Measurements from ENCODE around the gene TNFSF15. TPM values are rescaled to one million over a fixed set of nuclear protein-coding genes. Genes with fewer than 3 reads are reported as not detected.

Gene TNFSF15
- total RNA-seq, 4 donors from 2014 or later: 0.06 to 0.83 (median 0.25) TPM

GRCh38 chr9:114782586-114782985, 23.3 kb downstream of the TNFSF15 start:
- no peak overlapping the region for H3K27ac ChIP-seq (replicated peaks in 1 of 4)
- no peak overlapping the region for H3K4me3 ChIP-seq
- no peaks in the 10 kb centered on the region for H3K36me3 ChIP-seq
- intact Hi-C loops (cut with DNase I): no loop called here
- H3K9me3 ChIP-seq: no peaks in the 10 kb centered on the region
- peaks cover 0 to 24% (median 18%) of the 10 kb centered on the region in 4 donors for H3K4me1 ChIP-seq
- TF ChIP-seq POLR2AphosphoS5 (IDR thresholded peaks at IDR 0.05) (no peak), CTCF (IDR thresholded peaks at IDR 0.05) (no peak), POLR2A (IDR thresholded peaks at IDR 0.05; ENCODE audit: low read depth) (no peak), EP300 (IDR thresholded peaks at IDR 0.05) (no peak)
- peaks cover 0 to 15% (median 0%) of the 10 kb centered on the region in 4 donors for H3K27me3 ChIP-seq
- peak; percentile 81 for DNase-seq (ENCODE audit: extremely low spot score)

- intact Hi-C loops (cut with DNase I): no loop called here
- TF ChIP-seq EP300 (IDR thresholded peaks at IDR 0.05) (no peak), POLR2AphosphoS5 (IDR thresholded peaks at IDR 0.05) (no peak), CTCF (IDR thresholded peaks at IDR 0.05) (no peak), POLR2A (IDR thresholded peaks at IDR 0.05; ENCODE audit: low read depth) (no peak)
- Histone ChIP-seq H3K9me3 (no peaks in the 10 kb centered on the region), H3K4me3 (no peak overlapping the region), H3K27ac (replicated peaks in 1 of 4) (no peak overlapping the region), H3K4me1 (peaks cover 0 to 2% (median under 1%) of the 10 kb centered on the region in 4 donors), H3K36me3 (no peaks in the 10 kb centered on the region), H3K27me3 (peaks cover 0 to 20% (median 0%) of the 10 kb centered on the region in 4 donors)
- DNase-seq (ENCODE audit: extremely low spot score): peak; percentile 57
- WGBS: 76% methylated on average over 4 of the region's 4 CpGs
These were observed 26.4 kb downstream of the TNFSF15 start for GRCh38 chr9:114779352-114779845.

GRCh38 chr9:114777821-114778609, 27.8 kb downstream of the TNFSF15 start:
- intact Hi-C loops (cut with DNase I): no loop called here
- Histone ChIP-seq H3K36me3 (no peaks in the 10 kb centered on the region), H3K4me1 (no peaks in the 10 kb centered on the region), H3K27ac (replicated peaks in 1 of 4) (no peak overlapping the region), H3K27me3 (peaks cover 0 to 21% (median 0%) of the 10 kb centered on the region in 4 donors), H3K4me3 (no peak overlapping the region), H3K9me3 (no peaks in the 10 kb centered on the region)
- TF ChIP-seq POLR2AphosphoS5 (IDR thresholded peaks at IDR 0.05): no peak
- TF ChIP-seq EP300 (IDR thresholded peaks at IDR 0.05): no peak
- no peak for TF ChIP-seq CTCF (IDR thresholded peaks at IDR 0.05)
- no peak for TF ChIP-seq POLR2A (IDR thresholded peaks at IDR 0.05; ENCODE audit: low read depth)
- DNase-seq (ENCODE audit: extremely low spot score): peak; percentile 87
- WGBS: 55% methylated on average over 6 of the region's 6 CpGs

GRCh38 chr9:114776683-114777399, 29.0 kb downstream of the TNFSF15 start:
- intact Hi-C loops (cut with DNase I): no loop called here
- no peak for TF ChIP-seq POLR2AphosphoS5 (IDR thresholded peaks at IDR 0.05)
- no peak for TF ChIP-seq CTCF (IDR thresholded peaks at IDR 0.05)
- TF ChIP-seq EP300 (IDR thresholded peaks at IDR 0.05): no peak
- TF ChIP-seq POLR2A (IDR thresholded peaks at IDR 0.05; ENCODE audit: low read depth): no peak
- WGBS: 92% methylated on average over 6 of the region's 6 CpGs

More at GRCh38 chr9:114776683-114777399, 29.0 kb downstream of the TNFSF15 start:
- DNase-seq (ENCODE audit: extremely low spot score): peak; percentile 4
- Histone ChIP-seq H3K36me3 (no peaks in the 10 kb centered on the region), H3K4me3 (no peak overlapping the region), H3K4me1 (no peaks in the 10 kb centered on the region), H3K9me3 (no peaks in the 10 kb centered on the region), H3K27ac (replicated peaks in 1 of 4) (no peak overlapping the region), H3K27me3 (peaks cover 0 to 21% (median 0%) of the 10 kb centered on the region in 4 donors)
